Inflammatory macrophage treated with lipopolysaccharide for 1 hour (primary cell): ENCODE results near the gene EPB41.
"Not testable (repeated sequence)": the region's sequence is repeated elsewhere in the genome, so short reads cannot be mapped to it uniquely, and the experiment has no call there.

Source experiments
- DNase-seq, 2 donors: peaks; one replicate each; pipeline ENCODE4 v3.0.0-alpha.2; 2020 to 2022

Gene EPB41

GRCh38 chr1:28983091-28983490 lies 68.7 kb downstream of the EPB41 start:
- no peak for DNase-seq

GRCh38 chr1:28983509-28984310 lies 69.3 kb downstream of the EPB41 start:
- no peak for DNase-seq

GRCh38 chr1:28984311-28984684 lies 69.9 kb downstream of the EPB41 start:
- DNase-seq, result no peak

- no peak for DNase-seq
These were observed 71.1 kb downstream of the EPB41 start for GRCh38 chr1:28985427-28985826.

GRCh38 chr1:28986306-28986910 lies 72.0 kb downstream of the EPB41 start:
- peak; percentile 78 to 83 for DNase-seq

GRCh38 chr1:29002792-29003191 lies 88.4 kb downstream of the EPB41 start:
- DNase-seq, result no peak

- DNase-seq, result no peak
These were observed 89.9 kb downstream of the EPB41 start for GRCh38 chr1:29004288-29004687.

GRCh38 chr1:29004798-29005197 lies 90.4 kb downstream of the EPB41 start:
- no peak for DNase-seq

- no peak for DNase-seq
These were observed 97.4 kb downstream of the EPB41 start for GRCh38 chr1:29011775-29012174.

- DNase-seq, result no peak
These were observed 102.9 kb downstream of the EPB41 start for GRCh38 chr1:29017235-29017634.

GRCh38 chr1:29017975-29018712 lies 103.8 kb downstream of the EPB41 start:
- no peak for DNase-seq

- no peak for DNase-seq
These were observed 108.3 kb downstream of the EPB41 start for GRCh38 chr1:29022620-29023019.

GRCh38 chr1:29029667-29030066 lies 115.3 kb downstream of the EPB41 start:
- DNase-seq, result no peak

- DNase-seq, result no peak
These were observed 118.5 kb downstream of the EPB41 start for GRCh38 chr1:29032841-29033240.

- DNase-seq, result peak; percentile 32 to 67
These were observed 119.6 kb downstream of the EPB41 start for GRCh38 chr1:29033829-29034466.

- no peak for DNase-seq
These were observed 129.1 kb downstream of the EPB41 start for GRCh38 chr1:29043274-29043965.

- DNase-seq, result no peak
These were observed 129.6 kb downstream of the EPB41 start for GRCh38 chr1:29044010-29044409.

- DNase-seq, result not testable (repeated sequence)
These were observed 131.3 kb downstream of the EPB41 start for GRCh38 chr1:29045663-29046062.

GRCh38 chr1:29047142-29047541 lies 132.8 kb downstream of the EPB41 start:
- no peak for DNase-seq

- no peak for DNase-seq
These were observed 135.8 kb downstream of the EPB41 start for GRCh38 chr1:29050166-29050565.

GRCh38 chr1:29052100-29052499 lies 137.7 kb downstream of the EPB41 start:
- no peak for DNase-seq

- no peak for DNase-seq
These were observed 138.6 kb downstream of the EPB41 start for GRCh38 chr1:29052941-29053340.

GRCh38 chr1:29055160-29055559 lies 140.8 kb downstream of the EPB41 start:
- no peak for DNase-seq
